T-cell (primary cell): ENCODE measurements around the gene CFAP157. TPM values are rescaled to one million over a fixed set of nuclear protein-coding genes. Genes with fewer than 3 reads are reported as not detected.
A peak's percentile ranks its signal among the peaks of the same experiment; 100 is the strongest.

Experiments used
- ATAC-seq, 4 experiments: fragments of 200-7000 bp in 3 of 4; fragments of 150-1000 bp in 1 of 4; cut with Tn5 transposase; replicated peaks in 1 of 4; 1 replicate in 3 of 4; 2 replicates in 1 of 4; pipeline ENCODE4 v1.10.0; 2021; ENCODE audit warnings: moderate library complexity in 3 of 4, mild to moderate bottlenecking in 2 of 4, moderate number of reproducible peaks in 1 of 4
- CTCF ChIA-PET, 2 donors: fragments of 300-600 bp; sonication (Branson Sonifier 250); formaldehyde crosslinking; loops; one replicate each; lab custom pipeline; 2022; ENCODE audit warnings: antibody characterized with exemption in 2 of 2; lab: Charles Lee
- POLR2A ChIA-PET, 2 donors: fragments of 300-600 bp; sonication (Branson Sonifier 250); formaldehyde crosslinking; loops; one replicate each; lab custom pipeline; 2022; ENCODE audit warnings: antibody characterized with exemption in 2 of 2; lab: Charles Lee
- DNase-seq, 35 experiments: peaks; one replicate each; pipeline versions ENCODE4 v3.0.0 to v3.0.0-alpha.2; 2013 to 2023
- H3K27ac ChIP-seq: one replicate; pipeline ENCODE4 v1.5.1; 2013; ENCODE audit warnings: low read length
- H3K27me3 ChIP-seq, 2 experiments: replicated peaks in 1 of 2; 1 replicate in 1 of 2; 2 replicates in 1 of 2; pipeline versions ENCODE4 v1.6.1 to v1.7.0; 2013; ENCODE audit warnings: low read length in 1 of 2, mixed read lengths in 1 of 2; ENCODE audit not compliant: control insufficient read depth in 2 of 2, insufficient read depth in 2 of 2; ENCODE audit errors: extremely low read depth in 1 of 2
- H3K36me3 ChIP-seq, 2 donors: 1 replicate in 1 of 2; 2 replicates in 1 of 2; pipeline versions ENCODE4 v1.6.1 to v1.7.0; 2013; ENCODE audit warnings: low read length in 1 of 2; ENCODE audit not compliant: control insufficient read depth in 2 of 2, insufficient read depth in 1 of 2; ENCODE audit errors: extremely low read depth in 1 of 2
- H3K4me1 ChIP-seq, 2 experiments: 1 replicate in 1 of 2; 2 replicates in 1 of 2; pipeline versions ENCODE4 v1.6.1 to v1.7.0; 2013; ENCODE audit warnings: low read length in 2 of 2, mixed read lengths in 1 of 2; ENCODE audit not compliant: insufficient read depth in 2 of 2, control insufficient read depth in 1 of 2; ENCODE audit errors: extremely low read depth in 1 of 2
- H3K4me3 ChIP-seq, 2 donors: 1 replicate in 1 of 2; 2 replicates in 1 of 2; pipeline versions ENCODE4 v1.5.1 to v1.7.0; 2013; ENCODE audit warnings: mild to moderate bottlenecking in 2 of 2, low read length in 1 of 2, moderate library complexity in 1 of 2; ENCODE audit not compliant: control insufficient read depth in 1 of 2; ENCODE audit errors: extremely low read depth in 1 of 2
- H3K9me3 ChIP-seq: 2 replicates; pipeline ENCODE4 v1.7.0; 2013
- H3K27ac Mint-ChIP-seq, 2 donors: one replicate each; pipeline ENCODE4 v1.8.0; 2020 to 2021; ENCODE audit warnings: mild to moderate bottlenecking in 2 of 2, mixed read lengths in 2 of 2
- H3K27me3 Mint-ChIP-seq, 2 donors: one replicate each; pipeline ENCODE4 v1.8.0; 2021 to 2022; ENCODE audit warnings: mixed read lengths in 2 of 2
- H3K36me3 Mint-ChIP-seq: one replicate; pipeline ENCODE4 v1.8.0; 2021; ENCODE audit warnings: mixed read lengths
- H3K4me1 Mint-ChIP-seq, 3 donors: one replicate each; pipeline ENCODE4 v1.8.0; 2020 to 2022; ENCODE audit warnings: mixed read lengths in 3 of 3, mild to moderate bottlenecking in 1 of 3
- H3K4me3 Mint-ChIP-seq, 3 donors: one replicate each; pipeline ENCODE4 v1.8.0; 2020 to 2022; ENCODE audit warnings: mild to moderate bottlenecking in 3 of 3, mixed read lengths in 3 of 3, moderate library complexity in 3 of 3
- H3K9me3 Mint-ChIP-seq, 3 donors: one replicate each; pipeline ENCODE4 v1.8.0; 2020 to 2022; ENCODE audit warnings: mixed read lengths in 3 of 3
- WGBS: methylation state at CpG from one replicate; pipeline ENCODE4 v1.1.5; 2013; ENCODE audit warnings: missing lambda C conversion rate; ENCODE audit not compliant: insufficient coverage; 5-methylcytosine and 5-hydroxymethylcytosine counted together
- total RNA-seq, 35 experiments: library from RNA in 6 of 35; stranded (reverse) in 6 of 35; fragments of 120-200 nt in 1 of 35; gene quantifications; one replicate each; pipeline versions ENCODE4 v1.2.1 to v1.2.4 and lab custom pipeline; 2013 to 2026

The CFAP157 gene
- total RNA-seq, 5 donors from 2014 or later (not counting 1 experiment from before 2014, with no cell fraction given) = 0.13 to 0.44 (median 0.40) TPM; not detected in 2

- H3K27me3 Mint-ChIP-seq = no peaks in the 10 kb centered on the region
- CTCF ChIA-PET = interaction anchor here (0.6 to 2.3 kb wide), 27 partner anchors 19 to 520 kb away, joined by 3 to 22 read pairs (median 5); partner anchors contain the start of genes PTRH1 (in 2 of the 2), ST6GALNAC4 (in 2 of the 2), CDK9 (in 1 of the 2) and LRSAM1 (in 1 of the 2)
- DNase-seq (peak in 2 of 35 experiments; percentile 12 to 20), ATAC-seq (no peak)
- Histone ChIP-seq H3K27me3 (no peaks in the 10 kb centered on the region), H3K36me3 (peaks cover 12 to 26% of the 10 kb centered on the region in 2 donors), H3K27ac (peak overlapping the region; percentile 77), H3K9me3 (no peaks in the 10 kb centered on the region), H3K4me1 (peaks cover 2 to 23% of the 10 kb centered on the region in 2 experiments), H3K4me3 (peak overlapping the region; percentile 60 to 69)
- H3K27ac Mint-ChIP-seq = peak overlapping the region; percentile 70 to 71
- H3K36me3 Mint-ChIP-seq = peaks cover 16% of the 10 kb centered on the region
- peaks cover 5 to 22% (median 18%) of the 10 kb centered on the region in 3 donors for H3K4me1 Mint-ChIP-seq
- peak overlapping the region; percentile 82 to 94 (median 85) for H3K4me3 Mint-ChIP-seq
- POLR2A ChIA-PET = no interaction called here
- no peaks in the 10 kb centered on the region for H3K9me3 Mint-ChIP-seq
- WGBS = 75% methylated on average over 22 of the region's 22 CpGs
These were observed 27.5 kb downstream of the CFAP157 start for GRCh38 chr9:127734247-127734746.

DNA sequence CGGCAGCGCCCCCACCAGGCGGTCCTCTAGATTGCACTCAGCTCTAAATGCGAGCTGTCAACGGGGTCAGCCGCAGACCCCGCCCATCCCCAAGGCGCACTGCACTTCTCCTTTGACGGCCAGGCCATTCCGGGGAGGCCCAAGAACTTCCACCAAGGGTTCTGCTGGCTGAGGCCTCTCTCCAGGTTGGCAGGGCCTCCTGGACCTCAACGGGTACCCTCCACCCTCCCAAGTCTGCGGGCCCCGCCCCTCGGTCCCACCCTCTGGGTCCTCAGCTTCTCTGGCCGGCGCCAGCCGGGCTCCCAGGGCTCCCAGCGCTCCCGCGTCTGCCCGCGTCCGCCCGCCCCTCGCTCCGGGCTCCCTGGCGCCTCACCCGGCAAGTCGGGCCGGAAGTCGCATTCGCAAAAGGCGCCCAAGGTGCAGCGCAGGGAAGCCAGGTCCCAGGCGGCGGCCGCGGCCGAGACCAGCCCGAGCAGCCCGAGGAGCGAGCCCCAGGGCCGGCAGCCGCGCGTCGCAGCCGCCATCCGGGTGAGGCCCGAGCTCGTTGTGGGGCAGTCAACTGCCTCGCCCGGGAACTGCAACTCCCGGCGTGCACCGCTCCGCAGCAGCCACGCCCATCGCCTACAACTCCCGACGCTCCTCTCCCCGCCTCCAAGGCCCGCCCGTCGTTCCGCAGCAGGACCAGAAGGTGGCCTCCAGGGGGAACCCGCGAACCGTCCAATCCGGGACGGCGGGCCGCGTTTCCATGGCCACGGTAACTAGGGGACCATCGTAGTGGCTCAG, 28.1 kb downstream of the CFAP157 start, which contains the start of gene TOR2A:
Gene TOR2A, minus strand, starts transcription at position 548 of the 783 bp plus-strand sequence. Its CDS starts 24 bp downstream, at position 524.
- H3K27ac ChIP-seq = peak within 1 kb of the TSS; percentile 95
- Mint-ChIP-seq H3K4me1 (peaks cover 5 to 22% (median 18%) of the 10 kb centered on the region in 3 donors), H3K9me3 (no peaks in the 10 kb centered on the region), H3K4me3 (peak within 1 kb of the TSS; percentile 82 to 94 (median 85)), H3K27me3 (no peaks in the 10 kb centered on the region), H3K27ac (peak within 1 kb of the TSS; percentile 92 to 97), H3K36me3 (peaks cover 17% of the 10 kb centered on the region)
- ATAC-seq = peak; percentile 90 to 93 (median 92)
- H3K4me1 ChIP-seq = peaks cover 2 to 23% of the 10 kb centered on the region in 2 experiments
- ChIA-PET CTCF (interaction anchor here (0.5 to 2.3 kb wide), 35 partner anchors 11 to 520 kb away, joined by 3 to 22 read pairs (median 4); partner anchors contain the start of genes PTRH1 (in 2 of the 2), ST6GALNAC4 (in 2 of the 2), CDK9 (in 1 of the 2) and LRSAM1 (in 1 of the 2)), POLR2A (no interaction called here)
- no peaks in the 10 kb centered on the region for H3K27me3 ChIP-seq
- peaks cover 18 to 32% of the 10 kb centered on the region in 2 donors for H3K36me3 ChIP-seq
- under 1% methylated on average over 74 of the region's 76 CpGs for WGBS
- peak within 1 kb of the TSS; percentile 60 to 69 for H3K4me3 ChIP-seq
- no peaks in the 10 kb centered on the region for H3K9me3 ChIP-seq
- DNase-seq = peak; percentile 96 to 100 (median 99)

GRCh38 chr9:127735530-127736185, 28.9 kb downstream of the CFAP157 start:
- ATAC-seq (no peak), DNase-seq (no peak)
- peak overlapping the region; percentile 82 to 94 (median 85) for H3K4me3 Mint-ChIP-seq
- Histone ChIP-seq H3K4me1 (peaks cover 2 to 23% of the 10 kb centered on the region in 2 experiments), H3K27ac (peak overlapping the region; percentile 95), H3K4me3 (no peak overlapping the region), H3K27me3 (no peaks in the 10 kb centered on the region), H3K36me3 (peaks cover 17 to 39% of the 10 kb centered on the region in 2 donors), H3K9me3 (no peaks in the 10 kb centered on the region)
- H3K36me3 Mint-ChIP-seq = peaks cover 17% of the 10 kb centered on the region
- CTCF ChIA-PET = interaction anchor here (0.5 to 2.3 kb wide), 13 partner anchors 10 to 186 kb away, joined by 3 to 22 read pairs (median 5); partner anchors contain the start of genes CDK9 (in 1 of the 2), PTRH1 (in 1 of the 2), SH2D3C (in 1 of the 2) and TTC16 (in 1 of the 2)
- whole genome bisulfite sequencing = 86% methylated on average over 9 of the region's 15 CpGs
- H3K9me3 Mint-ChIP-seq = no peaks in the 10 kb centered on the region
- peaks cover 5 to 22% (median 18%) of the 10 kb centered on the region in 3 donors for H3K4me1 Mint-ChIP-seq
- no peaks in the 10 kb centered on the region for H3K27me3 Mint-ChIP-seq
- POLR2A ChIA-PET = interaction anchor here in 1 of 2 donors (0.6 kb wide), 1 partner anchor 180 kb away, joined by 5 read pairs; no protein-coding TSS in a partner anchor
- peak overlapping the region; percentile 92 to 97 for H3K27ac Mint-ChIP-seq

GRCh38 chr9:127738666-127739065, 31.9 kb downstream of the CFAP157 start:
- no peak overlapping the region for H3K27ac ChIP-seq
- H3K27me3 Mint-ChIP-seq = no peaks in the 10 kb centered on the region
- peaks cover 29 to 53% of the 10 kb centered on the region in 2 donors for H3K36me3 ChIP-seq
- 97% methylated on average over 11 of the region's 13 CpGs for WGBS
- ChIA-PET POLR2A (no interaction called here), CTCF (no interaction called here)
- H3K4me3 Mint-ChIP-seq = no peak overlapping the region
- H3K36me3 Mint-ChIP-seq = peaks cover 18% of the 10 kb centered on the region
- no peaks in the 10 kb centered on the region for H3K9me3 ChIP-seq
- peaks cover 2 to 22% of the 10 kb centered on the region in 2 experiments for H3K4me1 ChIP-seq
- no peaks in the 10 kb centered on the region for H3K27me3 ChIP-seq
- H3K9me3 Mint-ChIP-seq = no peaks in the 10 kb centered on the region
- ATAC-seq (no peak), DNase-seq (no peak)
- H3K27ac Mint-ChIP-seq = no peak overlapping the region
- H3K4me3 ChIP-seq = no peak overlapping the region
- peaks cover 5 to 20% (median 17%) of the 10 kb centered on the region in 3 donors for H3K4me1 Mint-ChIP-seq

DNA sequence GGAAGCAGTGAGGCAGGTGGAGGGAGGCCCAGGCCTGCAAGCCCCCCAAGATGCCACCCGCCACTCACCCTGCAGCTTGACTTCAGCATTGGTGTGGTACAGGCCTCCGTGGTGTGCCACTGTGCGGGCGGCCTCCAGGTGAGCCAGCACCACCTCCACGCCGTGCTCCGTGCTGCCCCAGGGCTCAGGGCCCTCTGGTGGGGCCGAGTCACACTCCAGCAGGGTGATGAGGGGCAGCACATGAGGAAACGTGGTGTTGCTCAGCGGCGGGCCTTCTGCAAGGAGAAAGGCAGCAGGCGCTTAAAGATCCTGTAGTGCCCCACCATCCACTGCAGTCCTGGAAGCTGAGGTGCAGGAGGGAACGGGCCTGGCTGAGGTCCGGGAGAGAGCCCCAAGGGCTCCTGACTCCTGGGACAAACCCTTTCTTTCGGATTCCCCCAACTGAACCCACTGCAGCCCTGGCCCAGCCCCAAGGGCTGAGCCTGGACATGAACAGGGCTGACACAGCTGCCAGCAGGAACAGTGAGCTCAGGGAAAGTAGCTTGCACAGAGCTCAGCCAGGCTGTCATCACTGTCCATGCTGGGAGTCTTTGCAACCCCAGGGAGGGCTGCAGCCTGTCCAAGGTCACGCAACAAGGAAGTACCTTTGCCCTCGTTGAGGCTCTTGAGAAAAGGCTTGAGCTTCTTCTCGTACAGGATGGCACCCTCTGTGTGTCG, 33.0 kb downstream of the CFAP157 start:
- ChIA-PET POLR2A (no interaction called here), CTCF (no interaction called here)
- 97% methylated on average over 18 of the region's 19 CpGs for WGBS
- H3K27ac Mint-ChIP-seq = no peak overlapping the region
- DNase-seq (no peak), ATAC-seq (no peak)
- no peak overlapping the region for H3K4me3 Mint-ChIP-seq
- Histone ChIP-seq H3K36me3 (peaks cover 34 to 63% of the 10 kb centered on the region in 2 donors), H3K4me3 (no peak overlapping the region), H3K27ac (no peak overlapping the region), H3K27me3 (no peaks in the 10 kb centered on the region), H3K4me1 (peaks cover 2 to 11% of the 10 kb centered on the region in 2 experiments), H3K9me3 (no peaks in the 10 kb centered on the region)
- H3K9me3 Mint-ChIP-seq = no peaks in the 10 kb centered on the region
- H3K36me3 Mint-ChIP-seq = peaks cover 22% of the 10 kb centered on the region
- no peaks in the 10 kb centered on the region for H3K27me3 Mint-ChIP-seq
- peaks cover 5 to 11% (median 7%) of the 10 kb centered on the region in 3 donors for H3K4me1 Mint-ChIP-seq
